IMR-90 (cell line): ENCODE data around the gene MS4A10.

ENCODE experiments used
- CEBPB ChIP-seq: IDR thresholded peaks from 2 replicates; pipeline ENCODE4 v1.6.1; 2012; ENCODE audit warnings: low read depth, low read length, improper control_type of control experiment
- CTCF ChIP-seq: conservative IDR thresholded peaks from 2 replicates; pipeline ENCODE4 v1.5.1; 2012; ENCODE audit warnings: mild to moderate bottlenecking, low read depth, low read length, improper control_type of control experiment
- MAFK ChIP-seq: IDR thresholded peaks from 2 replicates; pipeline ENCODE4 v1.6.1; 2012; ENCODE audit warnings: low read depth, low read length, improper control_type of control experiment
- NFE2L2 ChIP-seq: fragments of 150-350 bp; IDR thresholded peaks from 2 replicates; pipeline ENCODE4 v1.6.1; 2016; ENCODE audit warnings: low read depth, mild to moderate bottlenecking, low read length
- POLR2A ChIP-seq: IDR thresholded peaks from 2 replicates; pipeline ENCODE4 v1.6.1; 2012; ENCODE audit warnings: mild to moderate bottlenecking, low read depth, low read length
- RCOR1 ChIP-seq: IDR thresholded peaks from 2 replicates; pipeline ENCODE4 v1.6.1; 2012; ENCODE audit warnings: mild to moderate bottlenecking, low read length, improper control_type of control experiment; ENCODE audit not compliant: insufficient replicate concordance
- RFX5 ChIP-seq: IDR thresholded peaks from 2 replicates; pipeline ENCODE4 v1.8.0; 2012; ENCODE audit warnings: low read depth, mild to moderate bottlenecking, low read length, moderate library complexity
- SMC3 ChIP-seq: fragments of 150-350 bp; IDR thresholded peaks from 2 replicates; pipeline ENCODE4 v1.6.1; 2016; ENCODE audit warnings: low read depth, mild to moderate bottlenecking, antibody characterized with exemption, low read length, moderate library complexity

GRCh38 chr11:60771879-60772525 lies 13.1 kb upstream of the MS4A10 start:
- no peak for TF ChIP-seq POLR2A
- no peak for TF ChIP-seq SMC3
- TF ChIP-seq CTCF = no peak
- TF ChIP-seq MAFK = no peak
- TF ChIP-seq RCOR1 = no peak
- no peak for TF ChIP-seq NFE2L2
- no peak for TF ChIP-seq CEBPB
- no peak for TF ChIP-seq RFX5
